GM11168 (cell line): Measurements from ENCODE around the gene ABL2.
"Not testable (repeated sequence)": the region's sequence is repeated elsewhere in the genome, so short reads cannot be mapped to it uniquely, and the experiment has no call there.

Source experiments
- in situ Hi-C: fragments of 300-500 bp; cut with MboI; formaldehyde crosslinking; loops from one replicate; pipeline ENCODE4 v1.12.0; 2022; ENCODE audit warnings: low sequenced_read_pairs; ENCODE audit not compliant: unreplicated experiment

Gene ABL2

GRCh38 chr1:179175011-179175841 lies 54.3 kb downstream of the ABL2 start:
- in situ Hi-C loops, result no loop called here

- in situ Hi-C loops, result not testable (repeated sequence)
Measured at GRCh38 chr1:179170468-179170770, 59.1 kb downstream of the ABL2 start.

- in situ Hi-C loops, result no loop called here
Measured at GRCh38 chr1:179169616-179170467, 59.6 kb downstream of the ABL2 start.

GRCh38 chr1:179168536-179168935 lies 60.9 kb downstream of the ABL2 start:
- in situ Hi-C loops, result no loop called here

- in situ Hi-C loops, result no loop called here
Measured at GRCh38 chr1:179167955-179168354, 61.5 kb downstream of the ABL2 start.

- in situ Hi-C loops, result no loop called here
Measured at GRCh38 chr1:179167418-179167777, 62.1 kb downstream of the ABL2 start.

GRCh38 chr1:179166663-179167417 lies 62.6 kb downstream of the ABL2 start:
- in situ Hi-C loops, result no loop called here

- in situ Hi-C loops, result no loop called here
Measured at GRCh38 chr1:179164494-179164893, 65.0 kb downstream of the ABL2 start.

- in situ Hi-C loops, result no loop called here
Measured at GRCh38 chr1:179156708-179157107, 72.8 kb downstream of the ABL2 start.

DNA sequence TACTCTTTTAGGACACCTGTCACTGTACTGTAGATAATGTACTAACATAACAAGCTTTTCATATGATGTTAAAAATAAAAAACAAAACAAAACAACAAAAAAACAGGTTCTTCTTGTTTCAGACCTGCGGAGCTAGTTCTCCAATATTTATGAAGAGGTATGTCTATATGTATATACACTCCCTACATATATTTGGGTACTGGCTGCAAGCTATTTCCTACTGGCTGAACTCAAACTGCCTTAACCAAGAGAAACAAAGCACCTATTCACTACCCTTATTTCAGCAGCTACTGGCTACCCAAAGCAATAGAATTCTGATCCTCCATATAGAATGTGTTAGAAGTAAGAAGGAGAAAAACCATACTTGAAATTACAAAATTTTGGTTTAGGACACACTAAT lies 73.5 kb downstream of the ABL2 start:
- in situ Hi-C loops, result no loop called here

DNA sequence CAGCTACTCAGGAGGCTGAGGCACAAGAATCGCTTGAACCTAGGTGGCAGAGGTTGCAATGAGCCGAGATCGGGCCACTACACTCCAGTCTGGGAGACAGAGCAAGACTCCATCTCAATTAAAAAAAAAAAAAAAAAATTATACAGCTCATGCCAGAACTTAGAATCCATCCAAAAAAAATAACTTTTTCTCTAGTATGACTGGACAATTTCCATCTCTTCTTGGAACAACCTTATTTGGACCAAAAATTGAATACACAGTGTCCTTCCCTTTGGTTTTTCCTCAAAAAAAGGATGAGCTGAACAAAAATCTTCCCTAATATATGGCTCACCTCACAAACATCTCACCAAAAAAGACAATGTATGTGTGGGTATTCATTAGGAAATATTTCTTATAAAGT lies 73.9 kb downstream of the ABL2 start:
- in situ Hi-C loops, result no loop called here

- in situ Hi-C loops, result no loop called here
Measured at GRCh38 chr1:179154437-179154836, 75.0 kb downstream of the ABL2 start.

- in situ Hi-C loops, result no loop called here
Measured at GRCh38 chr1:179153217-179153616, 76.3 kb downstream of the ABL2 start.

DNA sequence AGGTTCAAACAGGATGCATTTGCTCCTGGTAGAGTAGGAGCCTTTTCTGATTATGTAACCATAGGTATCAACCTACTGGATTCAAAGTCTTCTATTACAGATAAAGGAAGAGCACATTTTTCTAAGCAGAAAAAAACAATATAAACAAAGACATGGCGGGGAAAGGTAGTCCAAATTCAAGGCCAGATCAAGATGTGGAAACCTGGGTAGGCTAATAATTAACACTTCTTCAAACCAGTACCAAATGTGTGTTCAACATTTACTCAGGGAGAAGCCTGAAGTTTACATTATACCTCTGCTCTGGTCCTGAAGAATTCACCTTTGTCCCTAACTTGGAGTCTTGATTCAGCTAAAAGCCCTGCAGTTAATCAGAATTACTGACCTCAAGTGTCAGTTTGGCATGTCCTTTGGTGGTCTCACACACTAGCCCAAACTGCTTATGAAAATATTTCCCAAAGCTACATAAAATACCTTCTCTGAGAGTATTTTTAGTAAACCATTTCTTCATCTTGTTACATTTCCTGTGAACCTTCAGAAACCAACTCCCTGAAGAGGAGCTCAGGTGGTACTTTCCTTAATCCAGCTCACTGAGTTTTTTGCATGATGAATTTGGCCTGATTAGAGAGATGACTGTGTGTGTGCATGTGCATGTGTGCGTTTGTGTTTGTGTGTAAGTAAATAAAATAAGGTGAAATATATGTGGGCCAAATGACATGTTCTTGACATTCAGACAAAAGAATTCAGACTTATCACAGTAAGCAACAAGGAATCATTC lies 77.4 kb downstream of the ABL2 start:
- in situ Hi-C loops, result no loop called here

- in situ Hi-C loops, result no loop called here
Measured at GRCh38 chr1:179146911-179147310, 82.6 kb downstream of the ABL2 start.

DNA sequence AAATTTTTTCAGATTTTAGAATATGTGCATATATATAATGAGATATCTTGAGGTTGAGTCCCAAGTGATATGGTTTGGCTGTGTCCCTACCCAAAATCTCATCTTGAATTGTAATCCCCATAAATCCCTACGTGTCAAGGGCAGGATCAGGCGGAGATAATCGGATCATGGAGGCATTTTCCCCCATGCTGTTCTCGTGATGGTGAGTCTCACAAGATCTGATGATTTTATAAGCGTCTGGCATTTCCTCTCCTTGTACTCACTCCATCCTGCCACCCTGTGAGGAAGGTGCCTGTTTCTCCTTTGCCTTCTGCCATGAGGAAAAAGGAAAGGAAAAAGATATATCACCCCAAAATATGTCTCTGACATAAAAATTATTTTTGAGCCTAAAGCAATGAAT lies 83.0 kb downstream of the ABL2 start:
- in situ Hi-C loops, result no loop called here

GRCh38 chr1:179145521-179145920 lies 84.0 kb downstream of the ABL2 start:
- in situ Hi-C loops, result no loop called here

DNA sequence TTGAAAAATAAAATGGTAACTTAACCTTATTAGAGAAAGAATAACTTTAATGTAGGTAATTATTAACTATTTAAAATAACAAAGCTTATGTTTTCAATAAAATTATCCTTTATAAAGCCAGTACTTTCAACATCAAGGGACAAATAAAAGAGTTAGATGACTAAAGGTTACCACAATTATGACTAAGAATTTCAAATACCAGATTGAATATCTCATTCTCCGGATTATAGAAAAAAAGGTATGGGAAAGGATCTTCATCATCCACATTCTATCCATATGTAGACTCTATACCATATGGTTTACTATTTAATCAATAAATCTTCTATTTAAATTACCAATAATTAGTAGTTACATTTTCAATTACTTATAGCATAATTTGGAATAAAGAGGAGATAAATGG lies 84.9 kb downstream of the ABL2 start:
- in situ Hi-C loops, result no loop called here

GRCh38 chr1:179143322-179143721 lies 86.2 kb downstream of the ABL2 start:
- in situ Hi-C loops, result no loop called here

DNA sequence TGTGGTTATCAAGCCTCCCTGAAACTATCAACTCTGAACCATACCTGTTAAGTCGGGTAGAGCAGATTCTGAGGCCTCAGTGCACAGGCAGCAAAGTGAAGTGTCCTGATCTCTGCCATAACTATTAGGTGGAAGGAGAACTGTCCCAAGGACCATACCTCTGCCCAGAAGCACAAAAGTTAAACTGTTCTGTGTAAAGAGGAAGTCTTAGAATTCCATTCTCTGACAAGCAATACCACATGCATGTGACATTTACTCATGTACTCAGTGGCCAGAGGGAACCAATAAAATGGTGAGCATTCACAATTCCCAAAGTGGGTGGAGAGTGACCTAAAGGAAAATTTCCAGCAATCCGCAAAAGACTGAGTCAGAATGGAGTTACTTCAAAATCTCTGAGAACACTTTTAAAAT lies 86.6 kb downstream of the ABL2 start:
- in situ Hi-C loops, result no loop called here
